OCI-LY1 (cell line): ENCODE results near the gene GPR63.

Experiments
- H2AFZ ChIP-seq: fragments of 200-600 bp; sonication (generic), shearing (Covaris generic); 2 replicates; pipeline ENCODE4 v1.6.0; 2014; ENCODE audit warnings: antibody characterized with exemption, mild to moderate bottlenecking, low read length
- H3F3A ChIP-seq: fragments of 200-600 bp; sonication (generic), shearing (Covaris generic); 2 replicates; pipeline ENCODE4 v1.6.0; 2014; ENCODE audit warnings: mild to moderate bottlenecking, antibody characterized with exemption, low read length, moderate library complexity; ENCODE audit not compliant: insufficient read depth
- H3K27ac ChIP-seq: fragments of 200-600 bp; sonication (generic); 2 replicates; pipeline ENCODE4 v1.5.1; 2014; ENCODE audit warnings: low read length, mixed run types, mild to moderate bottlenecking, low read depth; ENCODE audit not compliant: poor library complexity, severe bottlenecking
- H3K27me3 ChIP-seq: fragments of 200-600 bp; sonication (generic); 2 replicates; pipeline ENCODE4 v1.6.0; 2014; ENCODE audit warnings: antibody characterized with exemption, mild to moderate bottlenecking, low read length, moderate library complexity; ENCODE audit not compliant: insufficient read depth
- H3K36me3 ChIP-seq: fragments of 200-600 bp; sonication (generic); 2 replicates; pipeline ENCODE4 v1.6.1; 2014; ENCODE audit warnings: mild to moderate bottlenecking, antibody characterized with exemption, low read length, moderate library complexity, mixed read lengths; ENCODE audit not compliant: insufficient read depth
- H3K4me1 ChIP-seq: fragments of 200-600 bp; sonication (generic); 2 replicates; pipeline ENCODE4 v1.5.1; 2014; ENCODE audit warnings: mild to moderate bottlenecking, low read length, moderate library complexity; ENCODE audit not compliant: insufficient read depth, severe bottlenecking
- H3K4me2 ChIP-seq: fragments of 200-600 bp; sonication (generic), shearing (Covaris generic); 2 replicates; pipeline ENCODE4 v1.6.1; 2014; ENCODE audit warnings: low read length
- H3K4me3 ChIP-seq: fragments of 200-600 bp; sonication (generic); 2 replicates; pipeline ENCODE4 v1.5.1; 2014; ENCODE audit warnings: low read length, low read depth, mild to moderate bottlenecking, mixed read lengths; ENCODE audit not compliant: poor library complexity, severe bottlenecking
- H3K79me2 ChIP-seq: fragments of 200-600 bp; shearing (Covaris generic); 2 replicates; pipeline ENCODE4 v1.6.1; 2016; ENCODE audit warnings: mixed run types, low read length, mixed read lengths; ENCODE audit not compliant: insufficient read depth
- H3K9ac ChIP-seq: fragments of 200-600 bp; sonication (generic), shearing (Covaris generic); 2 replicates; pipeline ENCODE4 v1.6.1; 2014; ENCODE audit warnings: mild to moderate bottlenecking, low read length, mixed read lengths
- H3K9me2 ChIP-seq: fragments of 200-600 bp; sonication (generic), shearing (Covaris generic); 2 replicates; pipeline ENCODE4 v1.6.1; 2014; ENCODE audit warnings: low read depth, mild to moderate bottlenecking, low read length, mixed read lengths
- H3K9me3 ChIP-seq: fragments of 200-600 bp; shearing (Covaris generic); 2 replicates; pipeline ENCODE4 v1.6.1; 2014; ENCODE audit warnings: low read length, mixed read lengths
- H4K20me1 ChIP-seq: fragments of 200-600 bp; sonication (generic), shearing (Covaris generic); 2 replicates; pipeline ENCODE4 v1.6.0; 2016; ENCODE audit warnings: mild to moderate bottlenecking, low read length; ENCODE audit not compliant: insufficient read depth
- CTCF ChIP-seq: fragments of 200-600 bp; sonication (generic), shearing (Covaris generic); IDR thresholded peaks from 2 replicates; pipeline ENCODE4 v1.5.1; 2017; ENCODE audit warnings: mild to moderate bottlenecking, antibody characterized with exemption, low read length, moderate library complexity, mixed read lengths
- EZH2 ChIP-seq: fragments of 200-600 bp; sonication (generic), shearing (Covaris generic); IDR thresholded peaks from 2 replicates; pipeline ENCODE4 v1.8.0; 2017; ENCODE audit warnings: borderline replicate concordance, mixed run types, mild to moderate bottlenecking, antibody characterized with exemption, low read length, moderate library complexity, mixed read lengths

GPR63 gene

GRCh38 chr6:96856856-96857255 is 19.6 kb upstream of the GPR63 start:
- no peak overlapping the region for H3K4me3 ChIP-seq
- no peaks in the 10 kb centered on the region for H3K79me2 ChIP-seq
- no peak overlapping the region for H3K4me2 ChIP-seq
- H3K9me2 ChIP-seq = no peaks in the 10 kb centered on the region
- H3K36me3 ChIP-seq = no peaks in the 10 kb centered on the region
- TF ChIP-seq EZH2 (no peak), CTCF (no peak)
- no peak overlapping the region for H3K9ac ChIP-seq
- no peaks in the 10 kb centered on the region for H3K4me1 ChIP-seq
- H2AFZ ChIP-seq = no peak overlapping the region
- no peaks in the 10 kb centered on the region for H3F3A ChIP-seq
- H4K20me1 ChIP-seq = no peaks in the 10 kb centered on the region
- H3K9me3 ChIP-seq = no peaks in the 10 kb centered on the region
- H3K27me3 ChIP-seq = no peaks in the 10 kb centered on the region
- H3K27ac ChIP-seq = no peak overlapping the region

GRCh38 chr6:96853083-96853482 is 15.8 kb upstream of the GPR63 start:
- no peak for TF ChIP-seq CTCF
- TF ChIP-seq EZH2 = no peak
- Histone ChIP-seq H2AFZ (no peak overlapping the region), H3K4me3 (no peak overlapping the region)

GRCh38 chr6:96852605-96853004 is 15.3 kb upstream of the GPR63 start:
- Histone ChIP-seq H3K4me2 (no peak overlapping the region), H3K27me3 (no peaks in the 10 kb centered on the region), H3K9me3 (no peaks in the 10 kb centered on the region), H3K79me2 (no peaks in the 10 kb centered on the region), H2AFZ (no peak overlapping the region), H3K27ac (no peak overlapping the region), H3F3A (no peaks in the 10 kb centered on the region), H4K20me1 (no peaks in the 10 kb centered on the region), H3K9ac (no peak overlapping the region), H3K4me3 (no peak overlapping the region), H3K4me1 (no peaks in the 10 kb centered on the region), H3K9me2 (no peaks in the 10 kb centered on the region), H3K36me3 (no peaks in the 10 kb centered on the region)
- TF ChIP-seq CTCF (no peak), EZH2 (no peak)

More at GRCh38 chr6:96853083-96853482, 15.8 kb upstream of the GPR63 start:
- no peak overlapping the region for H3K9ac ChIP-seq
- H3K4me2 ChIP-seq = no peak overlapping the region
- H3K79me2 ChIP-seq = no peaks in the 10 kb centered on the region
- no peak overlapping the region for H3K27ac ChIP-seq
- no peaks in the 10 kb centered on the region for H4K20me1 ChIP-seq
- no peaks in the 10 kb centered on the region for H3K4me1 ChIP-seq
- no peaks in the 10 kb centered on the region for H3K9me3 ChIP-seq
- H3K9me2 ChIP-seq = no peaks in the 10 kb centered on the region
- no peaks in the 10 kb centered on the region for H3K36me3 ChIP-seq
- no peaks in the 10 kb centered on the region for H3K27me3 ChIP-seq
- H3F3A ChIP-seq = no peaks in the 10 kb centered on the region
